ENCODE data around the gene POLR2A. TPM values are rescaled to one million over a fixed set of nuclear protein-coding genes. Genes with fewer than 3 reads are reported as not detected.

The POLR2A gene
- 63.7 and 81.4 TPM in 2 replicates for total RNA-seq (2014; rRNA removed)
- polyA plus RNA-seq (2012) = 71.1 TPM

GRCh38 chr17:7484067-7484918 is at the start of gene POLR2A:
POLR2A (plus strand) TSS chr17:7484366.
- peak; percentile 97 for DNase-seq (ENCODE audit: low read depth)

GRCh38 chr17:7435676-7436555 is 48.2 kb upstream of the POLR2A start:
- DNase-seq (ENCODE audit: low read depth) = no peak

DNA sequence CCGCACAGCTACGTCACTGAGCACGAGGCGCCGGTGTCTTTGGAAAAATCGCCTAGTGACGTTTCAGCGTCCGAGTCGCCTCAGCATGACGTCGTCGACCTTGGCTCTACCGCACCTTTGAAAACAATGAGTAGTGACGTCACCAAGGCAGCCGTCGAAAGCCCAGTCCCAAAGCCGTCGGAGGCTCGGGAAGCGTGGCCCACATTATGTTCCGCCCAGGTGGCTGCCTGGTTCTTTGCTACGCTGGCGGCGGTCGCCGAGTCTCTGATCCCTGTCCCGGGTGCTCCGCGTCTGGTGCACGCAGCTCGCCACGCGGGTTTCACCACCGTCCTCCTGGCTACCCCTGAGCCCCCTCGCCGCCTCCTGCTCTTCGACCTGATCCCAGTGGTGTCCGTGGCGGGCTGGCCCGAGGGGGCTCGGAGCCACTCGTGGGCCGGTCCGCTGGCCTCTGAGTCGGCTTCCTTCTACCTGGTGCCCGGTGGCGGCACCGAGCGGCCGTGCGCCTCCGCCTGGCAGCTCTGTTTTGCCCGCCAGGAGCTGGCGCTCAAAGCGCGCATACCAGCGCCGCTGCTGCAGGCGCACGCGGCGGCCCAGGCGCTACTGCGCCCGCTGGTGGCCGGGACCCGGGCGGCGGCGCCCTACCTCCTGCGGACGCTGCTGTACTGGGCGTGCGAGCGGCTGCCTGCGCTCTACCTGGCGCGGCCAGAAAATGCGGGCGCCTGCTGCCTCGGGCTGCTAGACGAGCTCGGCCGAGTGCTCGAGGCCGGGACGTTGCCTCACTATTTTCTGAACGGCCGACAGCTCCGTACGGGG is 47.4 kb upstream of the POLR2A start:
- DNase-seq (ENCODE audit: low read depth) = peak; percentile 74

DNA sequence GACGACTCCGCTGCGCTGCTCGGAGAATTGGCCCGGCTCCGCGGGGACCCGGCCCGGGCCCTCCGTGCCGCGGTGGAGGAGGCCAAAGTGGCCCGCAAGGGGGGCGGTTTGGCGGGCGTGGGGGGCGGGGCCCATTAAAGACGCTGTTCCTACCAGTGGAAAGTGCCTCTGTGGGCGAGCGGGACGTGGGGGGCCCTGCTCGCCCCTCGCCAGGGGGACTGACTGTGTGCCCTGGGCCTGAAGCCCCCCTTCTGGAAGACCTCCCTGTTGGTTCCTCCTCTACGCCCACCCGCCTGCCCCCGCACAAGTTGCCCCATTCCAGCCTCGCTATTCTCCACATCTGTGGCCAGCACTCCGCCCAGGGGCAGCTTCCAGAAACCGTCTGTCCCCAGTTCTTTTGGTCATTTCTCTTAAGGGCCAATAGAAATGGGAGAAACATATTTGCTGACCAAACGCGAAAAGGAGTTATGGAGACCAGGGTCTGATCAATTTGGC is 46.8 kb upstream of the POLR2A start:
- no peak for DNase-seq (ENCODE audit: low read depth)

- peak; percentile 59 for DNase-seq (ENCODE audit: low read depth)
Observed at GRCh38 chr17:7437950-7438614, 46.1 kb upstream of the POLR2A start.

DNA sequence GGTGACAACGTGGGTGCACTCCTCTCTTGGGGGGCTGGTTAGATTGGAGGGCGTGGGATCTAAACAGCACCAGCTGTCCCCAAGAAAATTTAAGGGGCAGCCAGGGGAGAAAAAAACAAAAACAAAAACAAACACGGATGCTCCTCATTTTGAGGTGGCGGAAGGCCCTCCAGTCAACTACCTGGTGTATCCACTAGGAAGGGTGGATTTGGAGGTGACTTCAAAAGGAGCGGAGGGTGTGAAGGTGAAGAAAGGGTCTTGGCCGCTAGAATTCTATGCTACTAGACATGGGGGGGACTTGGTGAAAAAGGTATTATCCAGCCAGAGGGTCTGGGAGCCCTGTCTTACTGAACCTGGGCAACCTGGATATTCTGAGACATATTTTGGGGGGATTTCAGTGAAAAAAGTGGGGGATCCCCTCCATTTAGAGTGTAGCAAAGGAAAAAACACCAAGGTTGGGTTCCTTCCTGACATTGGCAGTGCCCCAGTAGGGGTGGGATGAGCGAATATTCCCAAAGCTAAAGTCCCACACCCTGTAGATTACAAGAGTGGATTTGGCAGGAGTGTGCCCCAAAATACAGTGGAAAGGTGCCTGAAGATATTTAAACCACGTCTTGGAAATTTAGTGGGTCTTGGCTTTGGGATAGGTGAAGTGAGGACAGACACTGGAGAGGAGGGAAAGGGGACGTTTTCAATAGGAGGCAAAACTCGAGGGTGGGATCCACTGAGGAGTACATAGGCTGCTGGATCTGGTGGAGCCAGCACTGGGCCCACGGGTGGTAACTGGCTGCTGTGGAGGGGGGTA is 45.3 kb upstream of the POLR2A start:
- DNase-seq (ENCODE audit: low read depth) = no peak

GRCh38 chr17:7439462-7440112 is 44.6 kb upstream of the POLR2A start, which contains the start of gene FGF11:
FGF11 (plus strand) TSS chr17:7439512; CDS start chr17:7439621, 109 bp downstream.
- no peak for DNase-seq (ENCODE audit: low read depth)

DNA sequence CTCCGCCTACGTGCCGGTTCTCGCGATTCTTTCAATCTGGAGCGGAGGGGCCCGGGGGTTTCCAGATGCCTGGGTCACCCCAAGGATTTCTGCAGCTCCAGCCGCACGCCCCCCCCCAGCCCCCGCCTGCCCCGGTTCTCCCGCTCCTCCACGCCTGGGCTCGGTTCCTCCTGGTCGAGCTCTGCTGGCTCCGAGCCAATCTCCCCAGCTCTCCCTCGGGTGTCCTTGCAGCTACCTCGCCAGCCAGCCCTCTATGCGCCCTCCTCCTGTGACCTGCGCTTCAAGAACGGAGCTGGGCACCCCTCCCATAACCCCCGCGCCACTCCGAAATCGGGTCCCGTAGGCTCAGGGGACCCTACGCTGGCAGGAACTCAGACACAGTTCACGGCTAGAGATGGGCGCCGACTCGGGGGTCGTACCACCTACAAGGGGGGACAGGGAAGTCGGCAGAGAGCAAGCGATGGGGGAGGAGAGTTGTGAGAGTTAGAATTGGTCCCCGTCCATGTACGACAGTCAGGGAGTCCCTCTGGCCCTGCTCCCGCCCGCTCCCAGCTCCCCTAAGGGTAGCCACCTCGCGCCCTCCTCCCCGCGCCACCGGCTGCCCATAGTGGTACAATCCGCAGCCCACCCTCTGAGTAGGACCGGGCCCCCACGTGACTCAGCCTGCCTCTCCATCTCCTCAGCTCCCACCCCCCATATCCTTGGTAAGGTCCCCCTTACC is 43.9 kb upstream of the POLR2A start:
- DNase-seq (ENCODE audit: low read depth) = peak; percentile 42

DNA sequence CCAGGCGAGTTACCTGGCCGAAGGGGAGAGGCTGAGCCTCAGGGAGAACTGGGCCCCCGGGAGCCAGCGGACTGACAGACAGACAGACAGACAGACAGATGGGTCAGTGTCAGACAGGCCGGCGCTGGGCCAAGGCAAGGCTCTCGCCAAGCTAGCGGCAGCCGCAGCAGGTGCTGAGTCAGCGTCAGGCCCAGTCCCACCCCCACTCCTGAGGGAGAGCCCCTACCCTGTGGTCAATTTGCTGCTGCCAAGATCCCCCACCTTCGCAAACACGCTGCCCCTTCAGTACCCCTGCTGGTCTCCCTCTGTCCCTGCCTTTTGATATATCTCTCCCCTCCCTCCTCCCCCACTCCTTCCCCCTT is 43.4 kb upstream of the POLR2A start:
- DNase-seq (ENCODE audit: low read depth) = peak; percentile 62

DNA sequence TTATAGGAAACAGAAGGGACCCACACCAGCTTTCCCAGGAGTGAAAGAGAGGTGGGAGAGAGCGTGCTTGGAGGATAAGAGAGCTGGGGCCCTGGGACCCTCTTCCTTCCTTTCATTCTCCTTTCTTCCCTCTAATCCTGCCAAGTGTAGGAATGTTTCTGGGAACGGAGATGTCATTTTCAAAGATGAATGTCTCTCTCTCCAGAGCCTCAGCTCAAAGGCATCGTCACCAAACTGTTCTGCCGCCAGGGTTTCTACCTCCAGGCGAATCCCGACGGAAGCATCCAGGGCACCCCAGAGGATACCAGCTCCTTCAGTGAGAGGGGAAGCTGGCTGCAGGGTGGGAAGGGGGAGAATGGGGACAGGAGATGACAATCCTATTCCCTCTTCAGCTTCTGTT is 42.9 kb upstream of the POLR2A start:
- no peak for DNase-seq (ENCODE audit: low read depth)

GRCh38 chr17:7442142-7442541 is 42.0 kb upstream of the POLR2A start:
- no peak for DNase-seq (ENCODE audit: low read depth)

DNA sequence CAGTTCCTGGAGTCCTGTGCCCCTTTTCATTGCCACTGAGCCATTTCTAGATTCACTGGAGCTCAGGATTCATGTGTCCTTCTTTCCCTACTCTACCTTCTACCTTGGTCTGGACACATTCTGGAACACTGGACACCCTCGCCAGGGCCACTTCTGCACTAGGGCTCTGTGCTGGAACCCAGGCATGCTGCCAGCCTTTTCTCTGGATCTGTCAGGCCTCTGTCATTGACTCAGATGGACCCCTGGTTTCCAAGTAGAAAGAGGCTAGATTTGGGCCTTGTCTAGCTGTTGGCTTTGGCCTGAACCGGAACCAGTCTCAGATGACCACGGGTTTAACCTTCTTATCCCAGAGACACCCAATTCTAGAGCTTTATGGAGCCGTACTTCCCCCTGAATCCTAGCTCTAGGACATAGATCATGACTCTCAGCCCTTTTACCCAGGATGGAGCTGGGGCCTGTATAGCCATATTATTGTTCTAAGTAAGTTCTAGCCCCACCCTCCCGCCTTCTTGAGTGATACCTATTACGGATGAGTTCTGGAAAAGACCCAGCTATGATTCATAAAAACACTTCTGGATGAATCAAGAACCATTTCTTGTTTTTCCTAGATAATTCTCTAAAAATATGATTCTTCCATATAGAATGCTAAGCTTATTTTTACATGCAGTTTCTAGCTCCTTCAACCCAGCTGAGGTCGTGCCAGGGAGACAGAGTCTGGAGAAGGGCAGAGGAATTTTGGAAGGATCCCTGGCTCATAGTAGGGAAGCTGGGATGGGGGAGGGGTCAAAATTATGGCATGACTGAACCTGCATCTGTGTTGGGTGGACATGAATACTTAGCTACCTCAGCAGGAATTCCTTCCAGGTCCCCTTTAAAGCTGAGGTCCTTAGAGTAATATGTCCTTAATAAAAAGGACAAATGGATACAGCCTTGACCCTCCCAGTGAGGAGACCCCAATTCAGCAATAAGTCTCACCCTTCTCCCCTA is 40.4 kb upstream of the POLR2A start:
- DNase-seq (ENCODE audit: low read depth) = peak; percentile 73

DNA sequence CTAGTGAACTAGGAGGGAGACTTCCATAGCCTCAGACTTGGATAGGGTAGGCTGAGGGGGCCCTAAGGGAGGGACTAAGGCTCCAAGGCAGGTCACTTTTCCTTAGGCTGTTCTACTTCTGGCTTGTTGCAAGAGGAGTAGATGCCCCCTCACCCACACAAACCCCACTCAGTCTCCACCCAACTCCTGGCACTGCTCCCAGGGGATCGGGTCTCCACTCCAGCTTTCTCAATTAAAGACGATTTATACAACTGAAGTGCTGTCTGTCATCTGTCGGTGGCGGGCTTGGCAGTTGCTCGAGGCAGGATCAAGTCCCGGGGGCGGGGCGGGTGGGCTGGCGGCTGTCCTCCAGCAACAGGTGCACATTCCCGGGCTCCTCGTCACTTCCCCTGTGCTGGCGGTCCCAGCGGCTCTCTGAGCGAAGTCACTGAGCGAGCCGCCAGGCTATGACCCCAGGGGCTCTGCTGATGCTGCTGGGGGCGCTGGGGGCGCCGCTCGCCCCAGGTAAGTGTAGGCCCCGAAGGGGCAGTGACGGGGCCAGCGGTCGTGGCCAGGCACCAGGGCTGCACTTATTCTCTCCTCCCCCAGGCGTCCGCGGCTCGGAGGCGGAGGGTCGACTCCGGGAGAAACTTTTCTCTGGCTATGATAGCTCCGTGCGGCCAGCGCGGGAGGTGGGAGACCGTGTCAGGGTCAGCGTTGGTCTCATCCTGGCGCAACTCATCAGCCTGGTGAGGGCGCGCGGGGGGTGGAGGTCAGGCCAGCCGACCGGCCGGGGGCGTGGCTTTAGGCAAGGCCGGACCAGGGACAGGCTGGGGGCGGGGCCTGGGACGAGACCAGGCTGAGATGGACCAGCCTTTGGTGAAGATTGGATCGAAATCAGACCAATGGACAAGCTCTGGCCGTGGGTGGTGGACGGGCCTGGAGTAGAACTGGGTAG is 39.2 kb upstream of the POLR2A start, which contains the start of gene CHRNB1:
TSS of gene CHRNB1 (plus strand) at position 380 of the 937 bp plus-strand sequence. CDS start at position 447, 67 bp downstream.
- peak; percentile 86 for DNase-seq (ENCODE audit: low read depth)

GRCh38 chr17:7445619-7445968 is 38.6 kb upstream of the POLR2A start:
- no peak for DNase-seq (ENCODE audit: low read depth)

GRCh38 chr17:7448461-7448860 is 35.7 kb upstream of the POLR2A start:
- DNase-seq (ENCODE audit: low read depth) = no peak

DNA sequence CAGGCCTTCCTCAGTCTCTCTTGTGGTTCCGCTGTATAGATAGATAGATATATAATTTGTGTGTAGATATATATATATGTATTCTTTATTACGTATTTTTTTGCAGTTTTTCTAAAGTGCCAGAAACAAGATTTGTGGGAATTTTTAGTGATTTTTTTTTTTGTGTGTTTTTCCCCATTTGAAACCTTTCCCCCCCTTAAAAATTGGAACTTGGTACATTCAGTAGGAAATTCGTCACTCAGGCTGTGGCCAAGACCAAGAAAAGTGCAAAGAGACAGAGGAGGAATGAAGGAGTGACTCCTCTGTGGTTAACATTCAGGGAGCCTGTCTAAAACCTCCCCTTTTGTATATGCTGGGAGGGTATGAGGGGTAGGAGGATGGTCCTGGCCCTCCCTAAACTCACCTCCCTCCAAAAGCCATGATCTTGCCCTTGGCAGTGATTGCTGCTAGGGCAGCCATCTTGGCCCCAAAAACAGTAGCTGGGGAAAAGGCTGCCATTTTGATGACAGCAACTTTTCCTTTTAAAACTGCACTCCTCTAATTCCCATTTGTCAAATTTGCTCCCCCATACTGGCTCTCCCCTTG is 24.1 kb upstream of the POLR2A start:
- DNase-seq (ENCODE audit: low read depth) = peak; percentile 30

Data from LHCN-M2 (cell line).